ENCODE data around the gene IL17RC.
"Not testable (repeated sequence)": the region's sequence is repeated elsewhere in the genome, so short reads cannot be mapped to it uniquely, and the experiment has no call there.

GRCh38 chr3:9939906-9940305, 23.0 kb downstream of the IL17RC start:
- TF ChIP-seq POLR2A, CTCF, EP300 (IDR thresholded peaks at IDR 0.05): not testable (repeated sequence)
